OCI-LY3 (cell line): ENCODE data around the gene OOSP4B.

Source experiments
- H2AFZ ChIP-seq: fragments of 200-600, 300-600 bp; shearing (Covaris generic); 2 replicates; pipeline ENCODE4 v1.6.0; 2014; ENCODE audit warnings: antibody characterized with exemption, low read depth, low read length
- H3K27ac ChIP-seq: fragments of 200-600, 300-600 bp; sonication (generic); 2 replicates; pipeline ENCODE4 v1.5.1; 2014; ENCODE audit warnings: mild to moderate bottlenecking, low read length, moderate library complexity, mixed read lengths
- H3K27me3 ChIP-seq: fragments of 200-600, 300-600 bp; sonication (generic); 2 replicates; pipeline ENCODE4 v1.6.1; 2014; ENCODE audit warnings: low read depth, low read length, mixed read lengths
- H3K36me3 ChIP-seq: fragments of 200-600, 300-600 bp; sonication (generic); replicated peaks from 2 replicates; pipeline ENCODE3; 2014; ENCODE audit warnings: low read depth, low read length, mixed read lengths
- H3K4me1 ChIP-seq: fragments of 300-600, 200-600 bp; sonication (generic); 2 replicates; pipeline ENCODE4 v1.6.1; 2014; ENCODE audit warnings: low read length, mixed read lengths
- H3K4me2 ChIP-seq: fragments of 200-600, 300-600 bp; sonication (generic); 2 replicates; pipeline ENCODE4 v1.6.1; 2014; ENCODE audit warnings: low read length, mixed read lengths
- H3K4me3 ChIP-seq: fragments of 300-600, 200-600 bp; sonication (generic); 2 replicates; pipeline ENCODE4 v1.5.1; 2014; ENCODE audit warnings: antibody characterized with exemption, mild to moderate bottlenecking, low read length, moderate library complexity
- H3K79me2 ChIP-seq: fragments of 300-600, 200-600 bp; shearing (Covaris generic); 2 replicates; pipeline ENCODE4 v1.6.1; 2014; ENCODE audit warnings: mild to moderate bottlenecking, low read length, mixed read lengths
- H3K9ac ChIP-seq: fragments of 300-600, 200-600 bp; shearing (Covaris generic); 2 replicates; pipeline ENCODE4 v1.6.0; 2014; ENCODE audit warnings: mild to moderate bottlenecking, low read length, moderate library complexity
- H3K9me3 ChIP-seq: fragments of 200-600, 300-600 bp; shearing (Covaris generic); 2 replicates; pipeline ENCODE4 v1.6.1; 2014; ENCODE audit warnings: low read length, mixed read lengths; ENCODE audit not compliant: insufficient read depth
- H4K20me1 ChIP-seq: fragments of 200-600, 300-600 bp; sonication (generic); 2 replicates; pipeline ENCODE4 v1.6.1; 2016; ENCODE audit warnings: low read length, mixed read lengths; ENCODE audit not compliant: insufficient read depth
- EZH2phosphoT487 ChIP-seq: fragments of 200-600 bp; shearing (Covaris generic); IDR thresholded peaks from 2 replicates; pipeline ENCODE4 v1.6.1; 2018; ENCODE audit warnings: antibody characterized with exemption, mixed run types, low read depth
- TF ChIP-seq, protein P1 (sequence below): fragments of 200-600, 300-600 bp; sonication (generic); IDR thresholded peaks from 2 replicates; pipeline ENCODE4 v1.5.1; 2014; ENCODE audit warnings: antibody characterized with exemption, low read length, low read depth

The OOSP4B gene

GRCh38 chr11:60077216-60077817 lies 60.3 kb downstream of the OOSP4B start:
- Histone ChIP-seq H3K9me3 (no peaks in the 10 kb centered on the region), H3K4me2 (no peak overlapping the region), H2AFZ (no peak overlapping the region), H3K36me3 (no peaks in the 10 kb centered on the region), H3K4me1 (no peaks in the 10 kb centered on the region), H3K27me3 (no peaks in the 10 kb centered on the region), H3K4me3 (no peak overlapping the region), H4K20me1 (no peaks in the 10 kb centered on the region), H3K9ac (no peak overlapping the region), H3K79me2 (no peaks in the 10 kb centered on the region), H3K27ac (no peak overlapping the region)
- TF ChIP-seq, protein P1, sequence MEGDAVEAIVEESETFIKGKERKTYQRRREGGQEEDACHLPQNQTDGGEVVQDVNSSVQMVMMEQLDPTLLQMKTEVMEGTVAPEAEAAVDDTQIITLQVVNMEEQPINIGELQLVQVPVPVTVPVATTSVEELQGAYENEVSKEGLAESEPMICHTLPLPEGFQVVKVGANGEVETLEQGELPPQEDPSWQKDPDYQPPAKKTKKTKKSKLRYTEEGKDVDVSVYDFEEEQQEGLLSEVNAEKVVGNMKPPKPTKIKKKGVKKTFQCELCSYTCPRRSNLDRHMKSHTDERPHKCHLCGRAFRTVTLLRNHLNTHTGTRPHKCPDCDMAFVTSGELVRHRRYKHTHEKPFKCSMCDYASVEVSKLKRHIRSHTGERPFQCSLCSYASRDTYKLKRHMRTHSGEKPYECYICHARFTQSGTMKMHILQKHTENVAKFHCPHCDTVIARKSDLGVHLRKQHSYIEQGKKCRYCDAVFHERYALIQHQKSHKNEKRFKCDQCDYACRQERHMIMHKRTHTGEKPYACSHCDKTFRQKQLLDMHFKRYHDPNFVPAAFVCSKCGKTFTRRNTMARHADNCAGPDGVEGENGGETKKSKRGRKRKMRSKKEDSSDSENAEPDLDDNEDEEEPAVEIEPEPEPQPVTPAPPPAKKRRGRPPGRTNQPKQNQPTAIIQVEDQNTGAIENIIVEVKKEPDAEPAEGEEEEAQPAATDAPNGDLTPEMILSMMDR, result no peak
- TF ChIP-seq EZH2phosphoT487, result no peak

- Histone ChIP-seq H3K9ac (no peak overlapping the region), H3K4me2 (no peak overlapping the region), H3K79me2 (no peaks in the 10 kb centered on the region), H3K36me3 (no peaks in the 10 kb centered on the region), H3K9me3 (no peaks in the 10 kb centered on the region), H3K27me3 (no peaks in the 10 kb centered on the region), H2AFZ (no peak overlapping the region), H3K4me3 (no peak overlapping the region), H3K4me1 (no peaks in the 10 kb centered on the region), H4K20me1 (no peaks in the 10 kb centered on the region), H3K27ac (no peak overlapping the region)
- TF ChIP-seq EZH2phosphoT487, result no peak
- TF ChIP-seq, protein P1, result no peak
Observed at GRCh38 chr11:60077981-60078380, 61.0 kb downstream of the OOSP4B start.

DNA sequence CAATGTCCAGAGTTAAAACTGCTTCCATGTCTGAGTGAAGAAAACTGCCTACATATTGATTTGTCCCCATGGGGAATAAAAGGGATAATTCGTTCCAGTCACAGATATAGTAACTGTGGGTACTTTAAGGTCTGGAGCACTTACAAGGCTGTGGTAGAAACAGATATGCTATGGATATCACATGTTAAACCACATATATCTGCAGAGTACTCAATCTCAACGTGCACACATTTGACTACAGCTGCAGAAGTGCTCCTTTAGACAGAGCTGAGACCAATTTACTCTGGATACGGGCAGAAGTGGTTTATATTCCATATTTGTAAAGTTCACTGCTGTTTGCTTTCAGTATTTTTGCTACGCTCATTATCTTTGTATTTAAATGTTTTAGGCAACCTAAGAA lies 61.8 kb downstream of the OOSP4B start:
- Histone ChIP-seq H2AFZ (no peak overlapping the region), H3K79me2 (no peaks in the 10 kb centered on the region), H3K9ac (no peak overlapping the region), H3K36me3 (no peaks in the 10 kb centered on the region), H3K27ac (no peak overlapping the region), H3K4me2 (no peak overlapping the region), H3K4me3 (no peak overlapping the region), H3K27me3 (no peaks in the 10 kb centered on the region), H4K20me1 (no peaks in the 10 kb centered on the region), H3K4me1 (no peaks in the 10 kb centered on the region), H3K9me3 (no peaks in the 10 kb centered on the region)
- TF ChIP-seq EZH2phosphoT487, result no peak
- TF ChIP-seq, protein P1, result no peak

GRCh38 chr11:60080535-60080934 lies 63.6 kb downstream of the OOSP4B start:
- H2AFZ ChIP-seq, result no peak overlapping the region
- H3K4me3 ChIP-seq, result no peak overlapping the region
- H3K36me3 ChIP-seq, result no peaks in the 10 kb centered on the region
- H4K20me1 ChIP-seq, result no peaks in the 10 kb centered on the region
- no peak overlapping the region for H3K9ac ChIP-seq
- no peaks in the 10 kb centered on the region for H3K4me1 ChIP-seq
- H3K9me3 ChIP-seq, result no peaks in the 10 kb centered on the region
- H3K27ac ChIP-seq, result no peak overlapping the region
- H3K79me2 ChIP-seq, result no peaks in the 10 kb centered on the region
- TF ChIP-seq EZH2phosphoT487, result no peak
- TF ChIP-seq, protein P1, result no peak
- H3K4me2 ChIP-seq, result no peak overlapping the region
- no peaks in the 10 kb centered on the region for H3K27me3 ChIP-seq
